ENCODE measurements around the gene FIZ1. TPM values are rescaled to one million over a fixed set of nuclear protein-coding genes. Genes with fewer than 3 reads are reported as not detected.
A peak's percentile ranks its signal among the peaks of the same experiment; 100 is the strongest.

The FIZ1 gene
- total and polyA plus RNA-seq, 5 experiments from 2014 or later: 2.8 to 22.0 (median 5.4) TPM

GRCh38 chr19:55642153-55643002 lies 43.1 kb upstream of the FIZ1 start:
- Mint-ChIP-seq H3K4me1 (peaks cover 36 to 71% (median 65%) of the 10 kb centered on the region in 4 donors), H3K36me3 (peaks cover 0 to 14% (median 4%) of the 10 kb centered on the region in 3 donors), H3K27me3 (no peaks in the 10 kb centered on the region), H3K27ac (peak overlapping the region; percentile 94 to 99 (median 98)), H3K4me3 (peak overlapping the region; percentile 91 to 99 (median 94)), H3K9me3 (no peaks in the 10 kb centered on the region)
- ATAC-seq: peak; percentile 24 to 36
- peak in 6 of 10 donors; percentile 24 to 66 (median 44) for DNase-seq
- POLR2A ChIA-PET: interaction anchor here (0.7 to 9.2 kb wide), 17 partner anchors 7 to 499 kb away, joined by 3 to 148 read pairs (median 5); partner anchors contain the start of genes EPN1, FIZ1, U2AF2 and ZNF444

GRCh38 chr19:55641426-55642152 lies 42.3 kb upstream of the FIZ1 start:
- ATAC-seq (peak; percentile 7 to 8), DNase-seq (peak in 6 of 10 donors; percentile 28 to 69 (median 46))
- H3K4me3 Mint-ChIP-seq: peak overlapping the region; percentile 84 to 98 (median 94)
- H3K27me3 Mint-ChIP-seq: no peaks in the 10 kb centered on the region
- peak overlapping the region; percentile 83 to 99 (median 95) for H3K27ac Mint-ChIP-seq
- H3K36me3 Mint-ChIP-seq: peaks cover 0 to 14% (median 4%) of the 10 kb centered on the region in 3 donors
- POLR2A ChIA-PET: interaction anchor here (1.0 to 9.2 kb wide), 12 partner anchors 7 to 165 kb away, joined by 4 to 148 read pairs (median 10); partner anchors contain the start of genes FIZ1, U2AF2, ZNF524 and ZNF628
- peaks cover 37 to 71% (median 66%) of the 10 kb centered on the region in 4 donors for H3K4me1 Mint-ChIP-seq
- H3K9me3 Mint-ChIP-seq: no peaks in the 10 kb centered on the region

GRCh38 chr19:55640577-55641425 lies 41.5 kb upstream of the FIZ1 start, which contains the start of gene ZNF580:
Gene ZNF580, plus strand, starts transcription at chr19:55641002. Its CDS starts 1,507 bp downstream, at chr19:55642509.
- DNase-seq (peak in 8 of 10 donors; percentile 42 to 78 (median 54)), ATAC-seq (peak; percentile 19)
- Mint-ChIP-seq H3K27me3 (no peaks in the 10 kb centered on the region), H3K4me1 (peaks cover 45 to 79% (median 74%) of the 10 kb centered on the region in 4 donors), H3K4me3 (peak within 1 kb of the TSS; percentile 84 to 98 (median 94)), H3K27ac (peak within 1 kb of the TSS; percentile 91 to 99 (median 95)), H3K36me3 (peaks cover 0 to 20% (median 4%) of the 10 kb centered on the region in 3 donors), H3K9me3 (no peaks in the 10 kb centered on the region)
- POLR2A ChIA-PET: interaction anchor here (1.0 to 7.3 kb wide), 6 partner anchors 8 to 42 kb away, joined by 4 to 76 read pairs (median 6); partner anchors contain the start of genes FIZ1, U2AF2, ZNF524 and ZNF784

- DNase-seq (peak; percentile 63 to 83 (median 76)), ATAC-seq (peak; percentile 37 to 53)
- Mint-ChIP-seq H3K27ac (peak overlapping the region; percentile 84 to 94 (median 92)), H3K36me3 (peaks cover under 1 to 16% (median 4%) of the 10 kb centered on the region in 3 donors), H3K27me3 (no peaks in the 10 kb centered on the region), H3K9me3 (no peaks in the 10 kb centered on the region), H3K4me3 (peak overlapping the region; percentile 66 to 91 (median 77)), H3K4me1 (peaks cover 50 to 79% (median 76%) of the 10 kb centered on the region in 4 donors)
- POLR2A ChIA-PET: interaction anchor here (0.6 to 7.3 kb wide), 6 partner anchors 9 to 1264 kb away, joined by 3 to 76 read pairs (median 6); partner anchors contain the start of genes FIZ1, ZNF524, ZNF784 and ZNF865
These were observed 40.8 kb upstream of the FIZ1 start for GRCh38 chr19:55640043-55640576.

GRCh38 chr19:55638864-55639359 lies 39.6 kb upstream of the FIZ1 start:
- DNase-seq: peak in 8 of 10 donors; percentile 47 to 77 (median 58)
- peak in 1 of 2 donors; percentile 30 for ATAC-seq
- peak overlapping the region; percentile 55 to 94 (median 90) for H3K27ac Mint-ChIP-seq
- peaks cover 4 to 20% (median 7%) of the 10 kb centered on the region in 3 donors for H3K36me3 Mint-ChIP-seq
- POLR2A ChIA-PET: interaction anchor here (1.1 to 9.3 kb wide), 6 partner anchors 7 to 162 kb away, joined by 3 to 148 read pairs (median 36); partner anchors contain the start of genes CCDC106, FIZ1, U2AF2 and ZNF524
- no peaks in the 10 kb centered on the region for H3K9me3 Mint-ChIP-seq
- no peaks in the 10 kb centered on the region for H3K27me3 Mint-ChIP-seq
- H3K4me1 Mint-ChIP-seq: peaks cover 49 to 78% (median 73%) of the 10 kb centered on the region in 4 donors
- H3K4me3 Mint-ChIP-seq: peak overlapping the region in 8 of 10 donors; percentile 16 to 89 (median 56)

- peaks cover 43 to 74% (median 68%) of the 10 kb centered on the region in 4 donors for H3K4me1 Mint-ChIP-seq
- peak overlapping the region; percentile 24 to 100 (median 89) for H3K27ac Mint-ChIP-seq
These were observed 38.2 kb upstream of the FIZ1 start for GRCh38 chr19:55637534-55637933.

GRCh38 chr19:55636723-55637122 lies 37.4 kb upstream of the FIZ1 start:
- peak overlapping the region; percentile 97 to 100 (median 100) for H3K4me3 Mint-ChIP-seq
- no peak for DNase-seq
- H3K9me3 Mint-ChIP-seq: no peaks in the 10 kb centered on the region
- H3K27me3 Mint-ChIP-seq: no peaks in the 10 kb centered on the region
- peaks cover 45 to 76% (median 71%) of the 10 kb centered on the region in 4 donors for H3K4me1 Mint-ChIP-seq
- H3K27ac Mint-ChIP-seq: peak overlapping the region; percentile 99 to 100 (median 100)
- peaks cover 4 to 20% (median 7%) of the 10 kb centered on the region in 3 donors for H3K36me3 Mint-ChIP-seq
- no peak for ATAC-seq
- POLR2A ChIA-PET: interaction anchor here (0.6 to 9.3 kb wide), 8 partner anchors 9 to 161 kb away, joined by 3 to 148 read pairs (median 34); partner anchors contain the start of genes CCDC106, FIZ1, NAT14 and U2AF2

More at GRCh38 chr19:55637534-55637933, 38.2 kb upstream of the FIZ1 start:
- Mint-ChIP-seq H3K36me3 (peaks cover 4 to 20% (median 7%) of the 10 kb centered on the region in 3 donors), H3K27me3 (no peaks in the 10 kb centered on the region), H3K9me3 (no peaks in the 10 kb centered on the region), H3K4me3 (peak overlapping the region in 9 of 10 donors; percentile 29 to 100 (median 100))
- POLR2A ChIA-PET: interaction anchor here (0.9 to 9.3 kb wide), 9 partner anchors 9 to 176 kb away, joined by 3 to 148 read pairs (median 8); partner anchors contain the start of genes CCDC106, FIZ1, ISOC2 and NAT14
- DNase-seq (no peak), ATAC-seq (no peak)

- Mint-ChIP-seq H3K27ac (peak overlapping the region; percentile 99 to 100 (median 100)), H3K36me3 (peaks cover 4 to 20% (median 7%) of the 10 kb centered on the region in 3 donors), H3K4me1 (peaks cover 44 to 74% (median 70%) of the 10 kb centered on the region in 4 donors), H3K27me3 (no peaks in the 10 kb centered on the region), H3K9me3 (no peaks in the 10 kb centered on the region), H3K4me3 (peak overlapping the region; percentile 97 to 100 (median 100))
- POLR2A ChIA-PET: interaction anchor here (0.6 to 9.3 kb wide), 11 partner anchors 10 to 377 kb away, joined by 3 to 148 read pairs (median 8); partner anchors contain the start of genes CCDC106, FIZ1, NAT14 and PPP6R1
- DNase-seq: no peak
- ATAC-seq: no peak
These were observed 36.6 kb upstream of the FIZ1 start for GRCh38 chr19:55635856-55636440.

GRCh38 chr19:55635334-55635717 lies 36.0 kb upstream of the FIZ1 start:
- ATAC-seq (no peak), DNase-seq (no peak)
- H3K27ac Mint-ChIP-seq: peak overlapping the region; percentile 99 to 100 (median 100)
- no peaks in the 10 kb centered on the region for H3K27me3 Mint-ChIP-seq
- peaks cover 44 to 72% (median 67%) of the 10 kb centered on the region in 4 donors for H3K4me1 Mint-ChIP-seq
- no peaks in the 10 kb centered on the region for H3K9me3 Mint-ChIP-seq
- POLR2A ChIA-PET: interaction anchor here (0.6 to 9.3 kb wide), 11 partner anchors 11 to 376 kb away, joined by 3 to 148 read pairs (median 12); partner anchors contain the start of genes CCDC106, FIZ1, PPP6R1 and U2AF2
- H3K36me3 Mint-ChIP-seq: peaks cover 4 to 20% (median 7%) of the 10 kb centered on the region in 3 donors
- H3K4me3 Mint-ChIP-seq: peak overlapping the region; percentile 97 to 100 (median 100)

GRCh38 chr19:55633861-55634260 lies 34.5 kb upstream of the FIZ1 start:
- Mint-ChIP-seq H3K4me1 (peaks cover 40 to 61% (median 55%) of the 10 kb centered on the region in 4 donors), H3K4me3 (peak overlapping the region in 4 of 10 donors; percentile 67 to 97 (median 76)), H3K27me3 (no peaks in the 10 kb centered on the region), H3K36me3 (peaks cover 4 to 20% (median 5%) of the 10 kb centered on the region in 3 donors), H3K9me3 (no peaks in the 10 kb centered on the region), H3K27ac (peak overlapping the region in 4 of 10 donors; percentile 72 to 100 (median 100))
- POLR2A ChIA-PET: interaction anchor here (0.7 to 9.3 kb wide), 12 partner anchors 9 to 543 kb away, joined by 3 to 148 read pairs (median 12); partner anchors contain the start of genes CCDC106, FIZ1, U2AF2 and UBE2S
- DNase-seq: no peak
- ATAC-seq: no peak

All from naive thymus-derived CD8-positive, alpha-beta T cell (primary cell).